ENCODE results near the gene SLC22A17.

GRCh38 chr14:23377573-23378563 is 25.2 kb upstream of the SLC22A17 start:
- TF ChIP-seq, protein P1, sequence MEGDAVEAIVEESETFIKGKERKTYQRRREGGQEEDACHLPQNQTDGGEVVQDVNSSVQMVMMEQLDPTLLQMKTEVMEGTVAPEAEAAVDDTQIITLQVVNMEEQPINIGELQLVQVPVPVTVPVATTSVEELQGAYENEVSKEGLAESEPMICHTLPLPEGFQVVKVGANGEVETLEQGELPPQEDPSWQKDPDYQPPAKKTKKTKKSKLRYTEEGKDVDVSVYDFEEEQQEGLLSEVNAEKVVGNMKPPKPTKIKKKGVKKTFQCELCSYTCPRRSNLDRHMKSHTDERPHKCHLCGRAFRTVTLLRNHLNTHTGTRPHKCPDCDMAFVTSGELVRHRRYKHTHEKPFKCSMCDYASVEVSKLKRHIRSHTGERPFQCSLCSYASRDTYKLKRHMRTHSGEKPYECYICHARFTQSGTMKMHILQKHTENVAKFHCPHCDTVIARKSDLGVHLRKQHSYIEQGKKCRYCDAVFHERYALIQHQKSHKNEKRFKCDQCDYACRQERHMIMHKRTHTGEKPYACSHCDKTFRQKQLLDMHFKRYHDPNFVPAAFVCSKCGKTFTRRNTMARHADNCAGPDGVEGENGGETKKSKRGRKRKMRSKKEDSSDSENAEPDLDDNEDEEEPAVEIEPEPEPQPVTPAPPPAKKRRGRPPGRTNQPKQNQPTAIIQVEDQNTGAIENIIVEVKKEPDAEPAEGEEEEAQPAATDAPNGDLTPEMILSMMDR (IDR thresholded peaks at IDR 0.05 in 2 of 3, conservative IDR thresholded peaks at IDR 0.05 in 1 of 3; ENCODE audit: control insufficient read depth in 2 of 3, extremely low read depth in 1 of 3, insufficient read depth in 1 of 3, low read depth in 3 of 3, low read length in 3 of 3) = no peak
- TF ChIP-seq POLR2AphosphoS5 (IDR thresholded peaks at IDR 0.05; ENCODE audit: low read length) = no peak
- no peak for TF ChIP-seq FOXK2 (IDR thresholded peaks at IDR 0.05)
- TF ChIP-seq ESRRA (IDR thresholded peaks at IDR 0.05; ENCODE audit: low read length) = no peak
- TF ChIP-seq POLR2A (IDR thresholded peaks at IDR 0.05; ENCODE audit: low read depth, low read length) = no peak
- no peak for TF ChIP-seq ATF3 (IDR thresholded peaks at IDR 0.05; ENCODE audit: borderline replicate concordance, extremely low read depth, low read depth, low read length)
- TF ChIP-seq RAD21 (IDR thresholded peaks at IDR 0.05; ENCODE audit: insufficient read depth, low read depth, low read length) = no peak
